Measurements from ENCODE around the gene STK24.

Gene STK24

GRCh38 chr13:98539666-98540065, 37.2 kb downstream of the STK24 start:
- no peak overlapping the region for H3K27ac ChIP-seq (ENCODE audit: low read depth, low read length)
- H3K27me3 ChIP-seq (ENCODE audit: control insufficient read depth, insufficient read depth, low read length) = no peaks in the 10 kb centered on the region
- H3K9ac ChIP-seq (ENCODE audit: low read length) = no peak overlapping the region
- H3K36me3 ChIP-seq (ENCODE audit: control insufficient read depth, insufficient read depth, low read length) = no peaks in the 10 kb centered on the region
- no peak overlapping the region for H3K4me3 ChIP-seq (ENCODE audit: low read depth, low read length)
- H3K9me3 ChIP-seq (ENCODE audit: control insufficient read depth, insufficient read depth, low read depth, low read length) = no peaks in the 10 kb centered on the region
- peaks cover 47% of the 10 kb centered on the region for H3K4me1 ChIP-seq (ENCODE audit: control insufficient read depth, insufficient read depth, low read length)

- no peak overlapping the region for H3K27ac ChIP-seq (ENCODE audit: low read depth, low read length)
- H3K27me3 ChIP-seq (ENCODE audit: control insufficient read depth, insufficient read depth, low read length) = no peaks in the 10 kb centered on the region
- H3K9me3 ChIP-seq (ENCODE audit: control insufficient read depth, insufficient read depth, low read depth, low read length) = no peaks in the 10 kb centered on the region
- peaks cover 39% of the 10 kb centered on the region for H3K4me1 ChIP-seq (ENCODE audit: control insufficient read depth, insufficient read depth, low read length)
- H3K4me3 ChIP-seq (ENCODE audit: low read depth, low read length) = no peak overlapping the region
- peaks cover under 1% of the 10 kb centered on the region; the same call in 1 of the 2 replicates for H3K36me3 ChIP-seq (ENCODE audit: control insufficient read depth, insufficient read depth, low read length)
- H3K9ac ChIP-seq (ENCODE audit: low read length) = no peak overlapping the region
Observed at GRCh38 chr13:98538876-98539275, 38.0 kb downstream of the STK24 start.

DNA sequence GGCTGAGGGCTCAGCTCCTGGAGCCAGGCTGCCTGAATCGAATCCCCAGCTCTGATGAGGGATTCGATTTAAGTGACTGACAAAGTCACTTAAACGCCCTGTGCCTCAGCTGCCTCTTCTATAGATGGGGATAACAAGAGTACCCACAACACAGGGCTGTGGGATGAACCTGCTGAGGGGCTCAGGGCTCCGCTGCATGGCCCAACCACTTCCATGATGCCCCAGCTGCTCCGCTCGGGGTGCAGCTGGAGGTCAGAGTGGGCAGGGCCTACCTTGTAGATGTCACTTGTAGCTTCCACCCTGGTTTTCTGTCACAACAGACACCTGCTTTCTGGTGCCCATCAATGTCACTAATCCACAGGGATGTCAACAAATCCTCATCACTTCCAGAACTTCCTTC, 39.2 kb downstream of the STK24 start:
- H3K27me3 ChIP-seq (ENCODE audit: control insufficient read depth, insufficient read depth, low read length) = no peaks in the 10 kb centered on the region
- peaks cover 3% of the 10 kb centered on the region; the same call in 1 of the 2 replicates for H3K36me3 ChIP-seq (ENCODE audit: control insufficient read depth, insufficient read depth, low read length)
- no peak overlapping the region for H3K9ac ChIP-seq (ENCODE audit: low read length)
- H3K4me1 ChIP-seq (ENCODE audit: control insufficient read depth, insufficient read depth, low read length) = peaks cover 28% of the 10 kb centered on the region
- H3K4me3 ChIP-seq (ENCODE audit: low read depth, low read length) = no peak overlapping the region
- H3K27ac ChIP-seq (ENCODE audit: low read depth, low read length) = no peak overlapping the region
- H3K9me3 ChIP-seq (ENCODE audit: control insufficient read depth, insufficient read depth, low read depth, low read length) = no peaks in the 10 kb centered on the region

DNA sequence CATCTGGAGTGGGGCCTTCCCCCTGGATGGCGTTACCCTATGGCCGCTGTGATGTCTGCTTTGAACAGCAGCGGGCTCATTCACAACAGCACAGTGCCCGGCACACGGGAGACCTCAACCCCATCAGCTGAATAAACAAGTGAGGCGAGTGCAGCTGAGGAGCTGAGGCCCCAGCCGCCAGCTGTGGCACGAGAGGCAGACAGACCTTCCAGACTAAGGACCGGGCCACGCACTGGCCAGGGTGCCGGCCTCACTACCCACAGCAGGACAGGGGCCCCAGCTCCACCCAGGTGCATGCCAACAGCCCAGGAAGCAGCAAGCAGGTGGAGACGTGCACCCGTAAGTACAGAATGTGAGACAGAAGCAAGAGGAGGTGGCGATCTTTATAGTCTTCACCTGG, 39.6 kb downstream of the STK24 start:
- no peak overlapping the region for H3K4me3 ChIP-seq (ENCODE audit: low read depth, low read length)
- no peaks in the 10 kb centered on the region for H3K9me3 ChIP-seq (ENCODE audit: control insufficient read depth, insufficient read depth, low read depth, low read length)
- no peak overlapping the region for H3K9ac ChIP-seq (ENCODE audit: low read length)
- H3K36me3 ChIP-seq (ENCODE audit: control insufficient read depth, insufficient read depth, low read length) = peaks cover 3% of the 10 kb centered on the region; the same call in 1 of the 2 replicates
- H3K27me3 ChIP-seq (ENCODE audit: control insufficient read depth, insufficient read depth, low read length) = no peaks in the 10 kb centered on the region
- peaks cover 24% of the 10 kb centered on the region for H3K4me1 ChIP-seq (ENCODE audit: control insufficient read depth, insufficient read depth, low read length)
- H3K27ac ChIP-seq (ENCODE audit: low read depth, low read length) = no peak overlapping the region

- H3K4me1 ChIP-seq (ENCODE audit: control insufficient read depth, insufficient read depth, low read length) = peaks cover 19% of the 10 kb centered on the region
- no peak overlapping the region for H3K9ac ChIP-seq (ENCODE audit: low read length)
- H3K27me3 ChIP-seq (ENCODE audit: control insufficient read depth, insufficient read depth, low read length) = no peaks in the 10 kb centered on the region
- no peak overlapping the region for H3K27ac ChIP-seq (ENCODE audit: low read depth, low read length)
- H3K4me3 ChIP-seq (ENCODE audit: low read depth, low read length) = no peak overlapping the region
- peaks cover 3% of the 10 kb centered on the region; the same call in 1 of the 2 replicates for H3K36me3 ChIP-seq (ENCODE audit: control insufficient read depth, insufficient read depth, low read length)
- no peaks in the 10 kb centered on the region for H3K9me3 ChIP-seq (ENCODE audit: control insufficient read depth, insufficient read depth, low read depth, low read length)
Observed at GRCh38 chr13:98536729-98537128, 40.2 kb downstream of the STK24 start.

DNA sequence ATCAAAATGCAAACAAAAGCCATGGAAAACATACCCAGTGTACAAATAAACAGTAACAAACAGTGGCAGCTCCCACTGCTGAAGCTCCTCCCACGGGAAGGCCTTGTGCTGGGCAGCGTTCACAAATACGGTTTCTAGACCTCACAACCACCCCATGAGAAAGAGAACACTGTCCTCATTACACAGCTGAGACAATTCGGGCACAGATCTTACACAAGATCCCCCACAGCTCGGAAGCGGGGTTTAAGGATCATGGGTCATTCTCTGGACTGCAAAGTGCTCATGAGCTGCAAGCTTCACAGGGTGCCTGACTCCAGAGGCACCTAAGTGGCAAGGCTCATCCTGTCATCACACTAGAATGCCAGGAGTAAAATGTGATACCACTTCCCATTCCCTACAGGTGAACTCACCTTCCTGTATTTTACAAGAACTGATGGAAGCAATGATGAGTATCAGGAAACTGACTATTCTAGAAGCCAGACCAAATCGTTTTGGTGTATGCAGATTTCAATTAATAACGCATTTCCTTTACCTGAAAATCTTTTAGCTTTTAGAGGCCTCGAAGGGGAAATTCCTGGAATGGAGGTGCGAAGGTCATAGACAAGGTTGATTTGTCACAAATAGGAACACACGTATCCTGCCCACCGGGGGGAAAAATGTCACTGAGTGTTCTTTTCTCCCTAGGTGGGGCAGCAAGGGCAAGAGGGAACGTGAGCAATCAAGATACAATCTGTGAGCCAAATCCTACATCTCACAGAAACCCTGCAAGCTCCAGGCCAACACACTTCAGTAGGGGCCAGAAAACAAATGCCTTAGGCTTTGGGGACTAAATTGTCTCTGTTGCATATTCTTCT, 41.2 kb downstream of the STK24 start:
- H3K36me3 ChIP-seq (ENCODE audit: control insufficient read depth, insufficient read depth, low read length) = peaks cover 3% of the 10 kb centered on the region; the same call in 1 of the 2 replicates
- H3K4me1 ChIP-seq (ENCODE audit: control insufficient read depth, insufficient read depth, low read length) = peaks cover 17% of the 10 kb centered on the region
- no peak overlapping the region for H3K9ac ChIP-seq (ENCODE audit: low read length)
- no peaks in the 10 kb centered on the region for H3K27me3 ChIP-seq (ENCODE audit: control insufficient read depth, insufficient read depth, low read length)
- H3K27ac ChIP-seq (ENCODE audit: low read depth, low read length) = no peak overlapping the region
- H3K9me3 ChIP-seq (ENCODE audit: control insufficient read depth, insufficient read depth, low read depth, low read length) = no peaks in the 10 kb centered on the region
- H3K4me3 ChIP-seq (ENCODE audit: low read depth, low read length) = no peak overlapping the region

DNA sequence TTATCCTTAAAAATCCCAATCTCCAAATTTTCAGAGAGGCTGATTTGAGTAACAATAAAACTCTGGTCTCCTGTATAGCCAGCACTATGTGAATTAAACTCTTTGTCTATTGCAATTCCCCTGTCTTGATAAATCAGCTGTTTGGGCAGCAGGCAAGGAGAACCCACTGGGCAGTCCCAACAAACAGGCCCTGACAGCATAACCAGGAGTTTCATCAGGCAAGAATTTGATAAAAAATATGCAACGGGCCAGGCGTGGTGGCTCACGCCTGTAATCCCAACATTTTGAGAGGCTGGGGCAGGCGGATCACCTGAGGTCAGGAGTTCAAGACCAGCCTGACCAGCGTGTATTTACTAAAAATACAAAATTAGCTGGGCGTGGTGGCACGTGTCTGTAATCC, 42.1 kb downstream of the STK24 start:
- peaks cover 3% of the 10 kb centered on the region; the same call in 1 of the 2 replicates for H3K36me3 ChIP-seq (ENCODE audit: control insufficient read depth, insufficient read depth, low read length)
- H3K27ac ChIP-seq (ENCODE audit: low read depth, low read length) = no peak overlapping the region
- H3K9me3 ChIP-seq (ENCODE audit: control insufficient read depth, insufficient read depth, low read depth, low read length) = no peaks in the 10 kb centered on the region
- no peak overlapping the region for H3K9ac ChIP-seq (ENCODE audit: low read length)
- H3K4me3 ChIP-seq (ENCODE audit: low read depth, low read length) = no peak overlapping the region
- H3K27me3 ChIP-seq (ENCODE audit: control insufficient read depth, insufficient read depth, low read length) = no peaks in the 10 kb centered on the region
- H3K4me1 ChIP-seq (ENCODE audit: control insufficient read depth, insufficient read depth, low read length) = peaks cover 17% of the 10 kb centered on the region

GRCh38 chr13:98533912-98534311, 43.0 kb downstream of the STK24 start:
- Histone ChIP-seq H3K9me3 (ENCODE audit: control insufficient read depth, insufficient read depth, low read depth, low read length) (no peaks in the 10 kb centered on the region), H3K9ac (ENCODE audit: low read length) (no peak overlapping the region), H3K27me3 (ENCODE audit: control insufficient read depth, insufficient read depth, low read length) (no peaks in the 10 kb centered on the region), H3K4me3 (ENCODE audit: low read depth, low read length) (no peak overlapping the region), H3K36me3 (ENCODE audit: control insufficient read depth, insufficient read depth, low read length) (peaks cover 3% of the 10 kb centered on the region; the same call in 1 of the 2 replicates), H3K4me1 (ENCODE audit: control insufficient read depth, insufficient read depth, low read length) (peaks cover 19% of the 10 kb centered on the region), H3K27ac (ENCODE audit: low read depth, low read length) (no peak overlapping the region)

GRCh38 chr13:98532254-98532653, 44.7 kb downstream of the STK24 start:
- Histone ChIP-seq H3K36me3 (ENCODE audit: control insufficient read depth, insufficient read depth, low read length) (peaks cover 3% of the 10 kb centered on the region; the same call in 1 of the 2 replicates), H3K9me3 (ENCODE audit: control insufficient read depth, insufficient read depth, low read depth, low read length) (no peaks in the 10 kb centered on the region), H3K4me3 (ENCODE audit: low read depth, low read length) (no peak overlapping the region), H3K9ac (ENCODE audit: low read length) (no peak overlapping the region), H3K27ac (ENCODE audit: low read depth, low read length) (no peak overlapping the region), H3K4me1 (ENCODE audit: control insufficient read depth, insufficient read depth, low read length) (peaks cover 25% of the 10 kb centered on the region), H3K27me3 (ENCODE audit: control insufficient read depth, insufficient read depth, low read length) (no peaks in the 10 kb centered on the region)

DNA sequence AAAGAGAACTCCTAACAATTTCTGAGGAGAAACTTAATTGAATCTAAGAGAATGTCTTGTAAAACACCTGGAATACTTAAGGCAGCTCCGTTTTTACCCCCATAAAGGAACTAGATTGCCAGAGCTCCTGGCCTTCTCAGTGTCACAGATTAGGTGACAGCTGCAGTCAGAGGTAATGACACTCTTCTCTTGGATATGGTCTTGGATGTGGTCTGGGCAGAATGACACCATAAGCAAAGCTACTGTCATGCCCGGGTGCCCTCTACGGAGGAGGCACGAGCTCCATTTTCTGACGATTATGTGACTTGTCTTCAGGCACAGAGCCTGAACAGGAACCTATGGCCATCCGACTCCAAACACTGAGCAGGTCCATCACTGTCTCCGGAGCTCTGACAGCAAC, 46.7 kb downstream of the STK24 start:
- H3K36me3 ChIP-seq (ENCODE audit: control insufficient read depth, insufficient read depth, low read length) = peaks cover 3% of the 10 kb centered on the region; the same call in 1 of the 2 replicates
- no peak overlapping the region for H3K4me3 ChIP-seq (ENCODE audit: low read depth, low read length)
- no peaks in the 10 kb centered on the region for H3K9me3 ChIP-seq (ENCODE audit: control insufficient read depth, insufficient read depth, low read depth, low read length)
- no peak overlapping the region for H3K9ac ChIP-seq (ENCODE audit: low read length)
- no peak overlapping the region for H3K27ac ChIP-seq (ENCODE audit: low read depth, low read length)
- peaks cover 31% of the 10 kb centered on the region for H3K4me1 ChIP-seq (ENCODE audit: control insufficient read depth, insufficient read depth, low read length)
- no peaks in the 10 kb centered on the region for H3K27me3 ChIP-seq (ENCODE audit: control insufficient read depth, insufficient read depth, low read length)

- peaks cover 41% of the 10 kb centered on the region for H3K4me1 ChIP-seq (ENCODE audit: control insufficient read depth, insufficient read depth, low read length)
- no peak overlapping the region for H3K27ac ChIP-seq (ENCODE audit: low read depth, low read length)
- no peak overlapping the region for H3K9ac ChIP-seq (ENCODE audit: low read length)
- H3K27me3 ChIP-seq (ENCODE audit: control insufficient read depth, insufficient read depth, low read length) = no peaks in the 10 kb centered on the region
- no peaks in the 10 kb centered on the region for H3K9me3 ChIP-seq (ENCODE audit: control insufficient read depth, insufficient read depth, low read depth, low read length)
- H3K4me3 ChIP-seq (ENCODE audit: low read depth, low read length) = no peak overlapping the region
- peaks cover 3% of the 10 kb centered on the region; the same call in 1 of the 2 replicates for H3K36me3 ChIP-seq (ENCODE audit: control insufficient read depth, insufficient read depth, low read length)
Observed at GRCh38 chr13:98529171-98529570, 47.7 kb downstream of the STK24 start.
